Measurements from ENCODE around the gene MUC15. TPM values are rescaled to one million over a fixed set of nuclear protein-coding genes. Genes with fewer than 3 reads are reported as not detected.

The MUC15 gene
- total RNA-seq, 1 donor from 2014 or later: 8.3 TPM

GRCh38 chr11:26554455-26554854 lies 17.6 kb downstream of the MUC15 start:
- TF ChIP-seq CTCF (IDR thresholded peaks at IDR 0.05): no peak
- TF ChIP-seq POLR2A (IDR thresholded peaks at IDR 0.05): no peak
- no peak for TF ChIP-seq POLR2AphosphoS5 (IDR thresholded peaks at IDR 0.05; ENCODE audit: insufficient read depth in 1 of 2, low read depth in 1 of 2)
- Histone ChIP-seq H3K4me3 (no peak overlapping the region), H3K27ac (no peak overlapping the region), H3K27me3 (no peaks in the 10 kb centered on the region), H3K36me3 (no peaks in the 10 kb centered on the region), H3K4me1 (no peaks in the 10 kb centered on the region), H3K9me3 (no peaks in the 10 kb centered on the region)
- no peak for DNase-seq (ENCODE audit: extremely low spot score in 2 of 2)
- intact Hi-C loops (cut with DNase I): no loop called here

DNA sequence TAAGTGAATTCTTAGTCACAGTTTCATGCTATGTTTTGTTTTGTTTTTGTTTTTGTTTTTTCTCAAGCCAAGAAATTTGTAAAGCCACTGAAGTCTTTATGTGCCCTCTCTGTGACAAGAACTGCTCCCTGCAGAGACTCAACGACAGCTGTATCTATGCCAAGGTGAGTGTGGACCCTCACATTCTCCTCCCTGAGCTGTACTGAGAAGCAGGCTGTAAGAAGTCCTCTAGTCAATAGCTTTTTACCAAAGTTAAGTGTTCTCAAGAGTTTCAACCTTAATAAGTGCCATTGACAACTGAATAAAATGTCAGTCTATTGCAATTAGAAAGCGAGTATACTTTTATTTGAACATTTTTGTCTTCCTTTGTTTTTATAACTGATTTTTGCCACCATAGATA lies 18.9 kb downstream of the MUC15 start:
- Histone ChIP-seq H3K36me3 (no peaks in the 10 kb centered on the region), H3K9me3 (no peaks in the 10 kb centered on the region), H3K27me3 (no peaks in the 10 kb centered on the region), H3K4me3 (no peak overlapping the region), H3K27ac (no peak overlapping the region), H3K4me1 (no peaks in the 10 kb centered on the region)
- TF ChIP-seq CTCF (IDR thresholded peaks at IDR 0.05): no peak
- TF ChIP-seq POLR2AphosphoS5 (IDR thresholded peaks at IDR 0.05; ENCODE audit: insufficient read depth in 1 of 2, low read depth in 1 of 2): no peak
- no peak for TF ChIP-seq POLR2A (IDR thresholded peaks at IDR 0.05)
- no peak for DNase-seq (ENCODE audit: extremely low spot score in 2 of 2)
- intact Hi-C loops (cut with DNase I): no loop called here

- Histone ChIP-seq H3K4me3 (no peak overlapping the region), H3K9me3 (no peaks in the 10 kb centered on the region), H3K27ac (no peak overlapping the region), H3K36me3 (no peaks in the 10 kb centered on the region), H3K4me1 (no peaks in the 10 kb centered on the region), H3K27me3 (no peaks in the 10 kb centered on the region)
- intact Hi-C loops (cut with DNase I): no loop called here
- no peak for DNase-seq (ENCODE audit: extremely low spot score in 2 of 2)
- no peak for TF ChIP-seq CTCF (IDR thresholded peaks at IDR 0.05)
- TF ChIP-seq POLR2A (IDR thresholded peaks at IDR 0.05): no peak
- TF ChIP-seq POLR2AphosphoS5 (IDR thresholded peaks at IDR 0.05; ENCODE audit: insufficient read depth in 1 of 2, low read depth in 1 of 2): no peak
Measured at GRCh38 chr11:26551186-26551801, 20.8 kb downstream of the MUC15 start.

GRCh38 chr11:26550022-26550421 lies 22.0 kb downstream of the MUC15 start:
- intact Hi-C loops (cut with DNase I): no loop called here

More at GRCh38 chr11:26550022-26550421, 22.0 kb downstream of the MUC15 start:
- no peak for TF ChIP-seq CTCF (IDR thresholded peaks at IDR 0.05)
- TF ChIP-seq POLR2AphosphoS5 (IDR thresholded peaks at IDR 0.05; ENCODE audit: insufficient read depth in 1 of 2, low read depth in 1 of 2): no peak
- TF ChIP-seq POLR2A (IDR thresholded peaks at IDR 0.05): no peak
- H3K4me1 ChIP-seq: no peaks in the 10 kb centered on the region
- no peaks in the 10 kb centered on the region for H3K9me3 ChIP-seq
- no peaks in the 10 kb centered on the region for H3K36me3 ChIP-seq
- H3K4me3 ChIP-seq: no peak overlapping the region
- no peaks in the 10 kb centered on the region for H3K27me3 ChIP-seq
- no peak overlapping the region for H3K27ac ChIP-seq
- DNase-seq (ENCODE audit: extremely low spot score in 2 of 2): no peak

All from vagina (tissue), 2 donors.